Activated CD4-positive, alpha-beta T cell treated with anti-CD3 and anti-CD28 coated beads, Interleukin-2, amount 50 U/mL, for 24 hours (primary cell): ENCODE measurements around the gene RBM20.

Experiments
- DNase-seq, 2 donors: peaks; one replicate each; pipeline ENCODE4 v3.0.0-alpha.2; 2020; ENCODE audit warnings: low read depth in 1 of 2, low spot score in 1 of 2

Gene RBM20

DNA sequence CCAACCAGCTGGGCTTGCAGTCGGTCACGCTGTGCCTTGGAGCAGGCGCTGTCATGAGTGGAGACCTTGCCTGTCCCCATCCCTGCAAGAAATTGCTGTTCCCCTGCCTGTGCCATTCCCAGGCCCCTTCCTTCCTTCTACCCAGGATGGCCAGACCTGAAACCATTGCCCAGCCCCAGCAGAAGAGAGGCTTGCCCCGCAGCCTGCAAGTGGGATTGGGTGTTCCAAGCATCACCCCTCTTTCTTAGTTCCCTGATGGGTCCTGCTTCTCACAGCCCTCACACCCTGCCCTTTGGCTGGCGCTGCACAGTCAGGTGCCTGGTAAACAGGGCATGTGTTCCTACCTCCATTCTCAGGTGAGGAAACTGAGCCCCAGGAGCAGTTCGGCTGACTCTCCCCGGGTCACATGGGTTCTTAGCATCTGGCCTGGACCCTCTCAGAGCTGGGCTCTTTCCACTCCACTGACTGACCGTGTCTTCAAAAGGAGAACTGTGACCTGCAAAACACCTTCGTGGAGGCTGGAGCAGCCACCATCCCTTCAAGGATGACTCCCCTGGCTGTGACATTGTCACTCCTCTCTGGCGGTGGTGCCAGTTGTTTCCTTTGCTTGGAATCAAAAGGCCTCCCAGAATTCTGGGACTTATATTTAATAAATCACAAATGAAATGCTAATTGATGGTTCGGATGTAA, 185.7 kb downstream of the RBM20 start:
- no peak for DNase-seq

DNA sequence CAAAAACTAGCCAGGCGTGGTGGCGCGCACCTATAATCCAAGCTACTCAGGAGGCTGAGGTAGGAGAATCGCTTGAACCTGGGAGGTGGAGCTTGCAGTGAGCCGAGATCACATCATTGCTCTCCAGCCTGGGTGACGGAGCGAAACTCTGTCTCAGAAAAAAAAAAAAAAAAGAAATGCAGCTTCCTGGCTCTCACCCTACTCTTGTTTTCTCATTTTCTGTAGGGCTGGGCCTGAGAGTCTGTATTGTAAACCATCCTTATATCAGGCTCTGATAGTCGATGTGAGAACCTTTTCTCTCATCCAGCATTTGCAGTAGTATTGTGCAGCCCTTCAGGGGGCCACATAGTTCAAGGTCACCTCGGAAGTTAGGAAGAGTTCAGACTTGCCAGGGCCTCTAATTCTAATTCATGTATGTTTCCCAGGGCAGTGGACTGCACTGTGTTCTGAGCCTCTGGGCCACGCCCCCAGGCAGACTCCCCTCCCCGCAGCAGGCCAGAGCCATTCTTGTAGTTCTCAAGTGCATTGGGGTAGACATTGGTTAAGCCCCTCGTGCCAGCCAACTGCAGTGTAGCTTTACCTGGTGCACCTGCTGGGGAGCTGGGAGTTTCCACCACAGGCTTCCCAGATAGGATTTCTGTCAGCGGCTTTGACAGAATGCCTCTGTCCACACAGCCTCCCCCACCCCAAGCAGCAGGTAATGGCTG, 189.3 kb downstream of the RBM20 start:
- DNase-seq, result no peak

GRCh38 chr10:110833941-110834628, 189.9 kb downstream of the RBM20 start:
- no peak for DNase-seq

GRCh38 chr10:110834629-110835301, 190.6 kb downstream of the RBM20 start:
- DNase-seq, result no peak

GRCh38 chr10:110835841-110836240, 191.7 kb downstream of the RBM20 start:
- DNase-seq, result no peak

DNA sequence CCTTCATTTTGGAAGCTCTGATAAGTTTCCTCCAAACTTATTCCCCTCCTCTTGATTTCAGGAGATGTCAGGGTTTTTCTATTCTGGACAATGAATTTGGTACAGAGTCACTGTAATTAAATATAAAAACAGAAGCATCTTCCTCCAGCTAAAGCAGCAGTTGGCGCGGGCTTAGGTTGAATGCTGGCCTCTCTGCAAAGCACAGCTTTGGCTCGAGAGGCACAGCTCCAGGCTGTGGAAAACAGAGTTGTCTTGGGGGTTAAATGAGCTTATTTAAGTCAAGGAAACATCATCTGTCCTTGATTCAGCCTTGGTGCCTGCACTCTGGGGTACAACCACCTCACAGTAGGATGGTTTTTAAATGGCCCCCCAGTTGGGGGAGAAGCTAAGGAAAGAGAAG, 192.6 kb downstream of the RBM20 start:
- no peak for DNase-seq

GRCh38 chr10:110837418-110838171, 193.5 kb downstream of the RBM20 start:
- no peak for DNase-seq

GRCh38 chr10:110840225-110840922, 196.2 kb downstream of the RBM20 start:
- no peak for DNase-seq

- DNase-seq, result no peak
Measured at GRCh38 chr10:110840923-110841428, 196.8 kb downstream of the RBM20 start.

DNA sequence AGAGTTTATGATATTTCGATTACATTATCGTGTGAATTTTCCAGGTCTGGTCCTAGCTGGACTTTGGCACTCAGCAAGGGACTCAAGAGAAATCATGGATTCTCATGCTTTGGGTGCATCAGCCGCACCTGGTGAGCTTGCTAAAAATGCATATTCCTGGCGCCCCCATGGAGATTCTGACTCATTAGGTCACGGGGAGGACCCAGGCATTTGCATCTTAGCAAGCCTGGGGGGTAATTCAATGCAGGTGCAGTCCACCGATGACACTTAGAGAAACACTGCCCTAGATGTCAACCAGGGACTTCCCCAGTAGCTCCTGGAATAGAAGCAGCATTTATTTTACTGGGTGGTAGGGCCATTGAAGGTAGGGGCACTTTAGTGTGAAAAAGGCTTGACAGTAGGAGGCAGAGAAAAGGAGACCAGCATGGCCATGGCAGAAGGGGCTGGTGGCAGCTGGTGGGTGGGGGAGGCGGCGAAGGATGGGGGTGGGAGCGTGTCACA, 197.7 kb downstream of the RBM20 start:
- DNase-seq, result no peak

DNA sequence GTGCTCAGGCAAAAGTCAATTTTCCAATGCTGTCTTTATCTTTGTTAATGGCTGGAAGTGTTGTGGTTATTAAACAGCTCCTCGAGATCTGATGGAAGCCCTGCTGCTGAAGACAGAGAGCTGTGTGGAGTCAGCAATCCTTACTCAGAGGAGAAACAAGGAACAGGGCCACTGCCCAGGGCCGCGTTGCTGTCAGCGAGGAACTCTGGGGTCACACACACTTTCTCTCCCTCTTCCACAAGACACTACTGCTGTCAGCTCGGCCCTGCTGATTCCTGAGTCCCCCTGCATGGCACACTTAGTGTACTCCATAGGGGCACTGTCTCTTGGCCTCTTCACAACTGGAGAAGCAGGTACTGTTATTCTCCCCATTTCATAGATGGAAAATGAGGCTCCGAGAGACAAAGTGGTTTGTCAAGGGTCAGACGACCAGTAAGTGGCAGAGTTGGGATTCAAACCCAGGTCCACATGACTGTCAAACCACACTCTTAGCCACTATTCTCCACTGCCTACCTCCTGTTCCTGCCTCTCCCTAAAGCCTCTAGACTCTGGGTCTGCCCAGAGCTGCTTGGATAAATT, 198.3 kb downstream of the RBM20 start:
- DNase-seq, result no peak

GRCh38 chr10:110843031-110843430, 198.9 kb downstream of the RBM20 start:
- DNase-seq, result peak in 1 of 2 donors; percentile 39

GRCh38 chr10:110843796-110844616, 199.9 kb downstream of the RBM20 start:
- DNase-seq, result no peak

GRCh38 chr10:110844617-110844881, 200.4 kb downstream of the RBM20 start:
- DNase-seq, result no peak

- DNase-seq, result no peak
Measured at GRCh38 chr10:110845192-110845755, 201.1 kb downstream of the RBM20 start.

- no peak for DNase-seq
Measured at GRCh38 chr10:110845756-110846620, 201.9 kb downstream of the RBM20 start.

DNA sequence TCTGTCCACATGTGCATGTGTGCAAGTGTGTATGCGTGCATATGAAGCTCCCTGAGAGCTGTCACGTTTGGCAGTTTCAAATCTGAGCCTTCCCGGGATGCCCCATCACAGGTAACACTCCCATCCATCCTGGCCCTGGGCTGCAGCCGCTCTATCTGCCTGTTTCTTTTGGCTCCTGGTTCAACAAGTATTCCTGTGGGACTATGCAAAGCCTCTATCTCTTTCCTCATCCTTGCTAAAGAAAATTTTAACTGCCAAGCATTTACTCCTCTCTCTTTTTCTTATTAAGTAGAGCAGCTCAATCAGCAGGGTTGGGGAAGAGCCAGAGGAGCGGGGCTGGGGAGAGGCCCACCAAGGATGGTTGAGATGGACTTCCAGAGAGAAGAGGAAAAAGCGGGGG, 203.2 kb downstream of the RBM20 start:
- DNase-seq, result no peak

GRCh38 chr10:110848106-110848505, 204.0 kb downstream of the RBM20 start:
- no peak for DNase-seq
